Measurements from ENCODE around the gene GCDH.

- TF ChIP-seq CTCF (IDR thresholded peaks at IDR 0.05), result no peak
- no peak for TF ChIP-seq EZH2 (IDR thresholded peaks at IDR 0.05)
- no peak for TF ChIP-seq EZH2phosphoT487 (IDR thresholded peaks at IDR 0.05)
Measured at GRCh38 chr19:12864143-12864542, 26.8 kb upstream of the GCDH start.
